NOMO-1 treated with dmso at 0.1 percent for 144 hours (cell line): ENCODE measurements around the gene BTK.
"Not testable (repeated sequence)": the region's sequence is repeated elsewhere in the genome, so short reads cannot be mapped to it uniquely, and the experiment has no call there.

Experiments used
- DNase-seq: peaks from one replicate; lab custom pipeline; 2025; ENCODE audit not compliant: unreplicated experiment; lab: John Stamatoyannopoulos, UW

Gene BTK

DNA sequence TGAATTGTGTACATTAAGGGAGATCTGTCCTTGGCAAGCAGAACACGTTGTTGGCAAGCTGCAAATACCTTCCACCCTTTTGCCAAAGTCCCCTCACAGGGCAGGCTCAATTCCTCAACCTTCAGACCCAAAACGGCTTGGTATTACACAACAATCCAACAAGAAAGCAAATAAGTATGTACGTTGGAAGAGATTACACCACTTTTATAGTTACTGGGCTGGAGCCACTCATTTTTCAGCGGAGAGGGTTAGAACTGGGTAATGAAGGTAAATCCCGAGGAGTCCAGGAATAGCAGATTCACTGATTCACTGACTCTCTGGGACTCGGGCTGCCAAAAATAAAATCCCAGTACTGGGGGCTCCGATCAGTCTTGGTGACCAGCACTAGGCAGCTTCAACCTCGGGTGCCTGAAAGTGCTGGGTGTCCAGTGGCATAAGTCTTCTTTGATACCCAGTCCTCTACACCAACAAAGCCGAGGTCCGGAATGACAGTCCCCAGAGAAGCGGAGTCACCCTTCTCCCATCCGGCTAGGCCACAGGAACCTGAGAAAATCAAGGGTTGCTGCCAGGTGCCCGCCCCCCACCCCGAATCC, 38.0 kb downstream of the BTK start:
- no peak for DNase-seq

DNA sequence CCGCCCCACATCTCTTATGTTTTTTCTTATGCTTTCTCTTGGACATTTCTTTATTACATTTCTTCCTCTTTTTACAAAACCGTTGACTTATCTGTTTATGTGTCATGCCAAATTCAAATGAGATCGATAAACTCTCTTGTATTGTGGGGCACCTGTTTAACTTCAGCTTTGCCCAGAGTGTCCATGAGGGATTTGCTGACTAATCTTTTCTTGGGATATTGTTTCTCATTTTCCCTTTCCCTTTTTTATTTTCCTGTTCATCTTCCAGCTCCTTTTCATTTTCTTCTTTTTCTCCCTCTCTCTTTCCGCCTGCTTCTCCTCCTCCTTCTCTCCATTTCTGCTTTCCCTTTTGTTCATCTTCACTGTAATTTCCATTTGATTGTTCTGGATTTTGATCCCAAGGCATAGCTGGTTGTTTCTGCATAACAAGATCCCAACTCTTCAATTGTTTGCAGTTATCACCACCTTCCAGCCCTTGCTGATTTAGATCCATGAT, 48.2 kb downstream of the BTK start:
- no peak for DNase-seq

DNA sequence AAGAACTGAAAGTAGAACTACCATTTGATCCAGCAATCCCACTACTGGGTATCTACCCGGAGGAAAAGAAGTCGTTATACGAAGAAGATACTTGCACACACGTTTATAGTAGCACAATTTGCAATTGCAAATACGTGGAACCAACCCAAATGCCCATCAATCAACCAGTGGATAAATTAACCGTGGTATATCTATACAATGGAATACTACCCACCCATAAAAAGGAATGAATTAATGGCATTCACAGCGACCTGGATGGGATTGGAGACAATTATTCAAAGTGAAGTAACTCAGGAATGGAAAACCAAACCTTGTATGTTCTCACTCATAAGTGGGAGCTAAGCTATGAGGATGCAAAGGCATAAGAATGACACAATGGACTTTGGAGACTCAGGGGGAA, 51.7 kb downstream of the BTK start:
- DNase-seq: not testable (repeated sequence)

DNA sequence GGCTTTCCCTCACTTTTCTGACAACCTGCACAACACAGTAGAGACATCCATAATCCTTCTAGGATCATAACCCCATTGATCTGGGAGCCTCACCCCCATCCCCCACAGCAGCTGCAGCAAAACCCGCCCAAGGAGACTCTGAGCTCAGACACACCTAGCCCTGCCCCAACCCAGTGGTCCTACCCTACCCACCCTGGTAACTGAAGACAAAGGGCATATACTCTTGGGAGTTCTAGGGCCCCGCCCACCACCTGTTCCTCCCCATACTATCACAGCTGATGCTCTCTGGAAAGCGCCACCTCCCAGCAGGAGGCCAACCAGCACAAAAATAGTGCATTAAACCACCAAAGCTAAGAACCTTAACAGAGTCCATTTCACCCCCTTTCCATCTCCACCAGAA, 59.4 kb downstream of the BTK start:
- DNase-seq: not testable (repeated sequence)

DNA sequence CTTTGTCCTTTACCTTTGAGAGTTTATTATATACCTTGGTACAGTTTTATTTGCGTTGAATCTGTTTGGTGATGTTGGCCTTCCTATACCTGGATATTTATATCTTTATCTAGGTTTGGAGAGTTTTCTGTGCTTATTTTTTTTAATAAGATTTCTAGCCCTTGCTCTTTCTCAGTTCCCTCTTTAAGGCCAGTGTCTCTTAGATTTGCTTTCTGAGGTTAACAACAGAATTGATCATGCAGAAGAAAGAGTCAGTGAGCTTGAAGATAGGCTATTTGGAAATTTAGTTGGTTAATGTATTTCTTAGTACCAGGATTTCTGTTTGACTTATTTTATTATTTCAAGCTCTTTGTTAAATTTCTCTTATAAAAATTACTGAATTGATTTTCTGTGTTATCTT, 82.2 kb downstream of the BTK start:
- no peak for DNase-seq
